Endothelial cell of umbilical vein (primary cell): ENCODE measurements around the gene HMCN1. TPM values are rescaled to one million over a fixed set of nuclear protein-coding genes. Genes with fewer than 3 reads are reported as not detected.

Source experiments
- BruUV-seq: library from RNA; stranded (reverse); fragments of 400-500 nt; replicated peaks from 2 replicates; lab custom pipeline; 2021; lab: Mats Ljungman, UMichigan
- CTCF ChIA-PET: fragments of 300-600, 350-600 bp; sonication (Branson Sonifier 250); formaldehyde crosslinking; loops from one replicate; lab custom pipeline; 2021; ENCODE audit warnings: antibody characterized with exemption, inconsistent platforms; lab: Charles Lee
- POLR2A ChIA-PET: fragments of 300-600, 350-600 bp; sonication (Branson Sonifier 250); formaldehyde crosslinking; loops from one replicate; lab custom pipeline; 2021; ENCODE audit warnings: antibody characterized with exemption, inconsistent platforms; lab: Charles Lee
- DNase-seq: peaks from one replicate; pipeline ENCODE4 v3.0.0-alpha.2; 2011; ENCODE audit warnings: low read depth, low spot score
- FAIRE-seq: peaks from 2 replicates; lab custom pipeline; 2011; peaks lifted over from hg19 to GRCh38; lab: Jason Lieb, UNC
- H2AFZ ChIP-seq: 2 replicates; pipeline ENCODE4 v1.6.0; 2012; ENCODE audit warnings: low read depth, low read length, control low read depth, inconsistent platforms
- H3K27ac ChIP-seq: 2 replicates; pipeline ENCODE4 v1.5.1; 2011; ENCODE audit warnings: low read depth, mild to moderate bottlenecking, control low read depth, low read length, moderate library complexity; ENCODE audit not compliant: insufficient read depth
- H3K27me3 ChIP-seq, 2 experiments: 2 replicates each; pipeline versions ENCODE4 v1.6.0 to v1.6.1; 2011; ENCODE audit warnings: low read length in 2 of 2, mixed read lengths in 1 of 2; ENCODE audit not compliant: control insufficient read depth in 2 of 2, insufficient read depth in 2 of 2
- H3K36me3 ChIP-seq, 2 experiments: 2 replicates in 1 of 2; 3 replicates in 1 of 2; pipeline ENCODE4 v1.5.1; 2011; ENCODE audit warnings: low read length in 2 of 2, mild to moderate bottlenecking in 1 of 2, moderate library complexity in 1 of 2; ENCODE audit not compliant: control insufficient read depth in 2 of 2, insufficient read depth in 2 of 2; ENCODE audit errors: extremely low read depth in 1 of 2
- H3K4me1 ChIP-seq: 3 replicates; pipeline ENCODE4 v1.5.1; 2011; ENCODE audit warnings: mild to moderate bottlenecking, low read length; ENCODE audit not compliant: control insufficient read depth, insufficient read depth; ENCODE audit errors: extremely low read depth
- H3K4me2 ChIP-seq: 2 replicates; pipeline ENCODE4 v1.6.1; 2011; ENCODE audit warnings: low read length, control low read depth, mixed read lengths; ENCODE audit not compliant: insufficient read depth
- H3K4me3 ChIP-seq, 3 experiments: fragments of 200-600 bp in 1 of 3; sonication (generic), shearing (Covaris generic) in 1 of 3; replicated peaks in 1 of 3; 2 replicates each; pipeline ENCODE4 v1.5.1; 2011 to 2016; ENCODE audit warnings: control low read depth in 3 of 3, low read length in 3 of 3, mild to moderate bottlenecking in 2 of 3, inconsistent platforms in 1 of 3, low read depth in 1 of 3, moderate library complexity in 1 of 3; ENCODE audit not compliant: insufficient read depth in 1 of 3
- H3K79me2 ChIP-seq: 2 replicates; pipeline ENCODE4 v1.6.0; 2012; ENCODE audit warnings: low read length, inconsistent platforms; ENCODE audit not compliant: control insufficient read depth, insufficient read depth
- H3K9ac ChIP-seq: replicated peaks from 2 replicates; pipeline ENCODE3; 2011; ENCODE audit warnings: low read length, control low read depth; ENCODE audit not compliant: insufficient read depth; ENCODE audit errors: extremely low read depth
- H3K9me1 ChIP-seq: replicated peaks from 3 replicates; pipeline ENCODE4 v1.6.0; 2011; ENCODE audit warnings: mild to moderate bottlenecking, low read length; ENCODE audit not compliant: control insufficient read depth, insufficient read depth; ENCODE audit errors: extremely low read depth
- H3K9me3 ChIP-seq: replicated peaks from 2 replicates; pipeline ENCODE4 v1.5.1; 2012; ENCODE audit warnings: low read length, inconsistent platforms; ENCODE audit not compliant: control insufficient read depth, insufficient read depth
- H4K20me1 ChIP-seq: replicated peaks from 2 replicates; pipeline ENCODE3; 2011; ENCODE audit warnings: mild to moderate bottlenecking, low read length; ENCODE audit not compliant: control insufficient read depth, insufficient read depth; ENCODE audit errors: extremely low read depth
- EZH2 ChIP-seq: IDR thresholded peaks from 2 replicates; pipeline ENCODE4 v1.6.1; 2012; ENCODE audit warnings: borderline replicate concordance, low read depth, mild to moderate bottlenecking, moderate library complexity, low read length, inconsistent platforms; ENCODE audit not compliant: severe bottlenecking
- FOS ChIP-seq: IDR thresholded peaks from 2 replicates; pipeline ENCODE4 v1.6.1; 2011; ENCODE audit warnings: mild to moderate bottlenecking, low read length, moderate library complexity, borderline replicate concordance; ENCODE audit not compliant: insufficient read depth
- GATA2 ChIP-seq: IDR thresholded peaks from 2 replicates; pipeline ENCODE4 v1.7.0; 2011; ENCODE audit warnings: low read depth, mild to moderate bottlenecking, moderate library complexity, mixed read lengths, low read length; ENCODE audit not compliant: insufficient read length, insufficient read depth
- JUN ChIP-seq: IDR thresholded peaks from 2 replicates; pipeline ENCODE4 v1.6.1; 2011; ENCODE audit warnings: borderline replicate concordance, low read depth; ENCODE audit not compliant: insufficient read length, insufficient read depth
- MYC ChIP-seq: IDR thresholded peaks from one replicate; pipeline ENCODE4 v1.6.1; 2011; ENCODE audit warnings: mild to moderate bottlenecking, low read depth, low read length
- POLR2A ChIP-seq: IDR thresholded peaks from 2 replicates; pipeline ENCODE4 v1.6.1; 2012; ENCODE audit warnings: low read depth, mild to moderate bottlenecking, control low read depth, low read length
- POLR2AphosphoS5 ChIP-seq: IDR thresholded peaks from 2 replicates; pipeline ENCODE4 v1.6.1; 2012; ENCODE audit warnings: low read depth, mild to moderate bottlenecking, control low read depth, low read length, moderate library complexity; ENCODE audit not compliant: insufficient read depth
- dilution Hi-C: fragments of 300-500 bp; cut with MboI; formaldehyde crosslinking; loops from one replicate; pipeline ENCODE4 v1.15.0; 2019; ENCODE audit warnings: low sequenced_read_pairs; ENCODE audit not compliant: extremely low pct_ligation_motif_present
- intact Hi-C: fragments of 100-400 bp; cut with micrococcal nuclease; formaldehyde crosslinking; loops from one replicate; pipeline ENCODE4 v1.10.0; 2022
- polyA plus RNA-seq, 4 experiments: library from polyadenylated mRNA; depleted of rRNA in 3 of 4; stranded (reverse) in 3 of 4; unstranded in 1 of 4; fragments of >200 nt; gene quantifications; 2 replicates each; pipeline versions ENCODE4 v1.2.1 to v1.2.3, GENCODE V29; 2011 to 2012; ENCODE audit warnings: missing spikeins in 1 of 4
- total RNA-seq: library from RNA; stranded (reverse); gene quantifications from 2 replicates; pipeline ENCODE4 v1.2.3, GENCODE V29; 2021
- TF ChIP-seq, protein P1 (sequence below): IDR thresholded peaks from 2 replicates; pipeline ENCODE4 v1.6.1; 2011; ENCODE audit not compliant: insufficient read depth, insufficient read length
- TF ChIP-seq, protein P2 (sequence below), 2 donors: IDR thresholded peaks; 1 replicate in 1 of 2; 2 replicates in 1 of 2; pipeline ENCODE4 v1.5.1; 2011; ENCODE audit warnings: low read length in 2 of 2, mild to moderate bottlenecking in 2 of 2, moderate library complexity in 2 of 2, control low read depth in 1 of 2, inconsistent platforms in 1 of 2, low read depth in 1 of 2; ENCODE audit not compliant: insufficient read depth in 1 of 2; ENCODE audit errors: extremely low read depth in 1 of 2

The HMCN1 gene
- total and polyA plus RNA-seq, 2 donors (not counting 3 experiments of a cell fraction or from before 2014, with no cell fraction given): 10.3 to 16.0 TPM

DNA sequence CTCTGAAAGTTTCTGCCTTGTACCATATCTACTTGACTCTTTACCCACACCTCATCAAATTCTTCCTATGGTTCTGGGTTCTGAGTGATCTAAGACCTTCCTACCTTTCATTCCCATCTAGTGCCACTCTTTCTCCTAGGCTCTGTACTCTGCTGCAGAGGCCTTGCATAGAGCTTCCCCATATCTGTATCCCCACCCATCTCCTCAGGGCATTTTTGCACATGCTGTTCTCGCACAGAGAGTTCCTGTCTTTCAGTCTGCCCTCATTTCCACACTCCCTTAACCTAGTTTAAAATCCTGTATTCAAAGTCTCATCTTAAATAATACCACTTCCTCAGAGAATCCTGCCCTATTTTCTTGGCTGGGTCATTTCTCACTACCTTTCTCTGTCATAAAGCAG lies 114.8 kb downstream of the HMCN1 start:
- FAIRE-seq (no peak), DNase-seq (no peak)
- no peaks in the 10 kb centered on the region for H3K79me2 ChIP-seq
- H3K9me1 ChIP-seq: no peaks in the 10 kb centered on the region
- dilution Hi-C loops: no loop called here
- no peaks in the 10 kb centered on the region for H3K4me1 ChIP-seq
- no peak overlapping the region for H2AFZ ChIP-seq
- ChIA-PET POLR2A (no interaction called here), CTCF (interaction anchor here (0.9 kb wide), 1 partner anchor 129 kb away, joined by 3 read pairs; no protein-coding TSS in a partner anchor)
- H3K36me3 ChIP-seq: no peaks in the 10 kb centered on the region
- H4K20me1 ChIP-seq: no peaks in the 10 kb centered on the region
- H3K9me3 ChIP-seq: no peaks in the 10 kb centered on the region
- no peak overlapping the region for H3K4me2 ChIP-seq
- BruUV-seq: no TSS peak
- H3K27ac ChIP-seq: no peak overlapping the region
- no peak overlapping the region for H3K9ac ChIP-seq
- intact Hi-C loops: no loop called here
- H3K27me3 ChIP-seq: no peaks in the 10 kb centered on the region
- no peak overlapping the region for H3K4me3 ChIP-seq
- TF ChIP-seq POLR2AphosphoS5 (no peak), FOS (no peak), GATA2 (no peak), MYC (no peak), EZH2 (no peak), POLR2A (no peak), JUN (no peak)
- TF ChIP-seq, protein P1, sequence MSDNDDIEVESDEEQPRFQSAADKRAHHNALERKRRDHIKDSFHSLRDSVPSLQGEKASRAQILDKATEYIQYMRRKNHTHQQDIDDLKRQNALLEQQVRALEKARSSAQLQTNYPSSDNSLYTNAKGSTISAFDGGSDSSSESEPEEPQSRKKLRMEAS: no peak
- TF ChIP-seq, protein P2, sequence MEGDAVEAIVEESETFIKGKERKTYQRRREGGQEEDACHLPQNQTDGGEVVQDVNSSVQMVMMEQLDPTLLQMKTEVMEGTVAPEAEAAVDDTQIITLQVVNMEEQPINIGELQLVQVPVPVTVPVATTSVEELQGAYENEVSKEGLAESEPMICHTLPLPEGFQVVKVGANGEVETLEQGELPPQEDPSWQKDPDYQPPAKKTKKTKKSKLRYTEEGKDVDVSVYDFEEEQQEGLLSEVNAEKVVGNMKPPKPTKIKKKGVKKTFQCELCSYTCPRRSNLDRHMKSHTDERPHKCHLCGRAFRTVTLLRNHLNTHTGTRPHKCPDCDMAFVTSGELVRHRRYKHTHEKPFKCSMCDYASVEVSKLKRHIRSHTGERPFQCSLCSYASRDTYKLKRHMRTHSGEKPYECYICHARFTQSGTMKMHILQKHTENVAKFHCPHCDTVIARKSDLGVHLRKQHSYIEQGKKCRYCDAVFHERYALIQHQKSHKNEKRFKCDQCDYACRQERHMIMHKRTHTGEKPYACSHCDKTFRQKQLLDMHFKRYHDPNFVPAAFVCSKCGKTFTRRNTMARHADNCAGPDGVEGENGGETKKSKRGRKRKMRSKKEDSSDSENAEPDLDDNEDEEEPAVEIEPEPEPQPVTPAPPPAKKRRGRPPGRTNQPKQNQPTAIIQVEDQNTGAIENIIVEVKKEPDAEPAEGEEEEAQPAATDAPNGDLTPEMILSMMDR (IDR thresholded peaks at IDR 0.05; ENCODE audit: extremely low read depth in 1 of 2, insufficient read depth in 1 of 2, low read depth in 1 of 2, low read length in 2 of 2): no peak
